Measurements from ENCODE around the gene NAA25.

The NAA25 gene

GRCh38 chr12:112108202-112109079 lies at the start of gene NAA25:
Gene NAA25 (minus strand): TSS chr12:112108783. CDS start chr12:112108773, 10 bp downstream.
- DNase-seq, result peak; percentile 35

DNA sequence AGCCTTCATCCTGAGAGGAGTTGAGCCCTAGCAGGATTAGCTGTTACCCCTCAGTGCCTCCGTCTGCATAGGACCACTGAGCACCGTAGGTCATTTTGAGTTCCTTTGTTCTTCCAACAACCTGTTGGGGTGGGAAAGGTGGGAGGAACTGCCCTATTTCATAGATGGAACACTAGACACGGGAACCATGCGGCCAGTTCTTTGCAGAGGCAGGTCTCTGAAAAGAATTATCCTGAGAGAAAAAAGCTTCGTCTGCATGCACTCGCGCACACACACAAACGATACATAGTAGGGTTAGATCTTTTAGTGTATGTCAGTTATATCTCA lies 45.3 kb upstream of the NAA25 start:
- no peak for DNase-seq

- DNase-seq, result no peak
These were observed 44.8 kb upstream of the NAA25 start for GRCh38 chr12:112153181-112153892.

GRCh38 chr12:112151766-112152541 lies 43.4 kb upstream of the NAA25 start:
- DNase-seq, result no peak

- no peak for DNase-seq
These were observed 41.0 kb upstream of the NAA25 start for GRCh38 chr12:112149596-112149995.

- DNase-seq, result no peak
These were observed 39.5 kb upstream of the NAA25 start for GRCh38 chr12:112148031-112148513.

GRCh38 chr12:112146123-112146522 lies 37.5 kb upstream of the NAA25 start:
- DNase-seq, result no peak

DNA sequence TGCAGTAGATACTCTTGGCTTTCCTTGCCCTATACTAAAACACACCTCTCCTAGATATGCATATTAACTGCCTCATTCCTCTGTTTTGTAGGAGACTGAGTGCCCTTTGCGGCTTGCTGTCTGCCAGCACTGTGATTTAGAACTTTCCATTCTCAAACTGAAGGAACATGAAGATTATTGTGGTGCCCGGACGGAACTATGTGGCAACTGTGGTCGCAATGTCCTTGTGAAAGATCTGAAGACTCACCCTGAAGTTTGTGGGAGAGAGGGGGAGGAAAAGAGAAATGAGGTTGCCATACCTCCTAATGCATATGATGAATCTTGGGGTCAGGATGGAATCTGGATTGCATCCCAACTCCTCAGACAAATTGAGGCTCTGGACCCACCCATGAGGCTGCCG lies 32.1 kb upstream of the NAA25 start:
- no peak for DNase-seq

DNA sequence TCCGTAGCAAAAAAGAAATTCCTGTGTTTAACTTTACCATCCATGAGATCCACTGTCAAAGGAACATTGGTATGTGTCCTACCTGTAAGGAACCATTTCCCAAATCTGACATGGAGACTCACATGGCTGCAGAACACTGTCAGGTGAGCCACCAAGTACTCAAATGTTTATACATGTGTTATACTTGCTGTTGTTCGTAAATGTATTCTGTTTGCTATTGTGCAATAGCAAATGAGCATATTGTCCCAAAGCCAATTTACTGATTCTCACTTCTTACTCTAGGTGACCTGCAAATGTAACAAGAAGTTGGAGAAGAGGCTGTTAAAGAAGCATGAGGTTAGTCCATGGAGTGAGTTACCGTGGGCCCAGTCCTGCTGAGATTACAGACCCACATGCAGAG lies 26.1 kb upstream of the NAA25 start:
- no peak for DNase-seq

GRCh38 chr12:112133418-112133817 lies 24.8 kb upstream of the NAA25 start:
- no peak for DNase-seq

GRCh38 chr12:112131686-112132085 lies 23.1 kb upstream of the NAA25 start:
- no peak for DNase-seq

DNA sequence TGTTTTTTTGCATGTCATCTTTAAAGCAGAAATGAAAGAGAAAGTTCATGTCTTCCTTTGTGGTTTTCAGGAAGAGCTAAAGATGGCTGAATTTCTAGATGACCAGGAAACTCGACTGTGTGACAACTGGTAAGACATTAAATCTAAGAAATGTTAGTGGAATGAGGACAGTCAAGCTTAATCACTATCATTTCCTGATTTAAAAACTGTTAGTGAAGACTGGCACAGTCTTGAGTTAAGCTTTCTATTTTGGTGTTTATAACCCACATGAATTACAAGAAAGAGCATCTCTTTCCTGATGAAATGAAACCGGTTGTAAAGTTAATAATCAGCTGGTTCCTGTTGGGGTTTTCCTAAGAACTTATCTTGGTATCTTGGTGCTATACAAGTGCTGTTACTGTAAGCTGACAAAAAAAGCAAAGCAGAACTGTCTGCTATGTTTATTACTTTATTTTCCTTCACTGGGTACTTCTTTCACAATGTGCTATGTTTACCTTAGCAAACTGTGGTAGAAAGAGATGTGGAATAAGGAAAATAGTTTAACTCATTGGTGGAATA lies 21.9 kb upstream of the NAA25 start:
- DNase-seq, result no peak

DNA sequence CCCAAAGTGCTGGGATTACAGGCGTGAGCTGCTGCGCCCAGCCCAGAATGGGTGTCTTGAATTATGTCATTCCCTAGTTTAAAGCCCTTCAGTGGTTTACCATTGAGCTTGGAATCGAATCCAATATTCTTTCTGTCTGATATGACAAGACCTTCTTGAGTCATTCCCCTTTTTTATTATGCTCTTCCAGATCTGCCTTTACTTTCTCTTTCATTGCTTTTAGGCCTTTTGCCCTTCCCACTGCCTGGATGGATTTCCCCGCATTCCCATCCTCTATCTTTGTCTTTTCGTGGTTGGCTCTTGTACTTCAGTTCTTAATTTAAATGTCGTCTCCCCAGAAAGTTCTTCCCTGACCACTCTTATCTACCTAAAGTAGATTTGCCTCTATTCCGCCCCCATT lies 18.3 kb upstream of the NAA25 start:
- no peak for DNase-seq

GRCh38 chr12:112126000-112126438 lies 17.4 kb upstream of the NAA25 start:
- DNase-seq, result no peak

DNA sequence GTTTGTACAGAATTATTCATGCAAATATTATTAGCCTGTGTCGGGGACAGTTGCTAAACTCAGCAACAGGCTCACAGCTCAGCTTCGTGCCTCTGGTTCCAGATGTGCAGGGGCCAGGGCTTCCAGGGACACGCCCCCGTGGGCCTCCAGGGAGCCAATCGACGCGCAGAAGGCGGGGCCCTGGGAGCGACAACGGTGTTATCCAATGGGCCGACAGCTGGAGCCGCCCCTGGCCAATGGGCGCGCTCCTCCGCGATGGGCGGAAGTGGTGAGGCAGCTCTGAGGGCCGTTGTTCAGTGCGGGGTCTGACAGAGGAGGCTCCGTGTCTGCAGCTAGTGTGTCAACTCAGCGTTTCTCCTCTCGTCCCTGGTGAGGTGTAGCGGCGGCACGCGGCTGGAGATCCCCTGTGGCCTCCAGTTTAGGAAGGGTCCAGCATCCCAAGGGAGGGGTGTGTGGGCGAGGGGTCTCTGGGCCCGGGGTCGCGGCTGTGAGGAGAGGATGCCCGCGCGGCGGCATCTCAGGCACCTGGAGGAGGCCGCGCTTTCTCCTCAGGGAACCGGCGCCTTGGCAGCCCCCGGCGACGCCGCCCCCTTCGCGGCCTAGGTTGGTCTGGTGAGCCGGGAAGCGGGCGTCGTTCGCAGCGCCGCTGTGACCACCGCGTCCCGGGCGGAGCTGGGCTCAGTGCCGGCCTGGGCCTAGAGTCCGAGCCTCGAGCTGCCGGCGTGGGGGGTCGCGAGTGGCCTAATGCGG lies 16.8 kb upstream of the NAA25 start, which contains the start of gene TRAFD1:
TSS of gene TRAFD1 (plus strand) at position 311 of the 750 bp plus-strand sequence. CDS start 4,963 bp downstream, outside the sequence.
- peak; percentile 92 for DNase-seq

DNA sequence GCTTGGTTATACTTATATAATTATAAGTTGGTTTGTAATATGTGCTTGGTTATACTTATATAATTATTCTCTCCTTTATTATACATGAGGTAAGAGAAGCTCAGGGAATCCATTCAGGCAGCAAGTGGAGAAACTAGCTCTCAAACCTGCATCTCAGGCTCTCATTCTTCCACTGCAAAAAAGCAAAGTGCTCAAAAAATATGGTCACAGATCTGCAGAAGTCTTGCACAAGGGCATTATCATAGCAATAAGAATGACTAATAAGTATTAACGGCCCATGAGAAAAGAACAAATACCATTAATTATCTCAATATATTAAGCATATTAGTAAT lies 16.3 kb upstream of the NAA25 start:
- DNase-seq, result no peak

DNA sequence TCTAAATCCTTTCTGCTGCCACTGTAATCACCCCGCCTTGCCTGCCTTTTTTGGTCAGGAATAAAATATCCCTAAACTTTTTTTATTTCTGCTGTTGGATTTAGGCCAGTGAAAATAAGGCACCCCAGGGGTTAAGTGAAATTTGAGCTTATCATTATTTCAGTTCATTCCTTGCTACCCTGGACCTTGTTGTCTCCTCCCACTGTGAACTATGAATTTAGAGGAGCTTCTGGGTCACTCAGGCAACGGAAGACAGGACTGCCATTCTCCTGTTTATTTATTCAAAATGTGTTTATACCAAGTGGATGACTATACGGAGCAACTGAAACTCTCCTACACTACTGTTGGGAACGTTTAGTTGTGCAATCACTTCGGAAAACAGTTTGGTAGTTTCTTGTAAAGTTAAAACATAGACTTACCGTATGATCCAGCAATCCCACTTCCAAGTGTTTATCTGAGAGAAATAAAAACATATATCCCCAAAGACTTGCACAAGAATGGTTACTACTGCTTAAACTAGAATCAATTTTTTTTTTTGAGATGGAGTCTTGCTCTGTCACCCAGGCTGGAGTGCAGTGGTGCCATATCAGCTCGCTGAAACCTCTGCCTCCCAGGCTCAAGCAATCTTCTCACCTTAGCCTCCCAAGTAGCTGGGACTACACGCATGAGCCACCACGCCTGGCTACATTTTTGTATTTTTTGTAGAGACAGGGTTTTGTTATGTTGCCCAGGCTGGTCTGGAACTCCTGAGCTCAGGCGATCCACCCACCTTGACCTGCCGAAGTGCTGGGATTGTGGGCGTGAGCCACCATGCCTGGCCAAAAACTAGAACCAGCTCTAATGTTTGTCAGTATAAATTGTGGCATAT lies 14.5 kb upstream of the NAA25 start:
- no peak for DNase-seq

DNA sequence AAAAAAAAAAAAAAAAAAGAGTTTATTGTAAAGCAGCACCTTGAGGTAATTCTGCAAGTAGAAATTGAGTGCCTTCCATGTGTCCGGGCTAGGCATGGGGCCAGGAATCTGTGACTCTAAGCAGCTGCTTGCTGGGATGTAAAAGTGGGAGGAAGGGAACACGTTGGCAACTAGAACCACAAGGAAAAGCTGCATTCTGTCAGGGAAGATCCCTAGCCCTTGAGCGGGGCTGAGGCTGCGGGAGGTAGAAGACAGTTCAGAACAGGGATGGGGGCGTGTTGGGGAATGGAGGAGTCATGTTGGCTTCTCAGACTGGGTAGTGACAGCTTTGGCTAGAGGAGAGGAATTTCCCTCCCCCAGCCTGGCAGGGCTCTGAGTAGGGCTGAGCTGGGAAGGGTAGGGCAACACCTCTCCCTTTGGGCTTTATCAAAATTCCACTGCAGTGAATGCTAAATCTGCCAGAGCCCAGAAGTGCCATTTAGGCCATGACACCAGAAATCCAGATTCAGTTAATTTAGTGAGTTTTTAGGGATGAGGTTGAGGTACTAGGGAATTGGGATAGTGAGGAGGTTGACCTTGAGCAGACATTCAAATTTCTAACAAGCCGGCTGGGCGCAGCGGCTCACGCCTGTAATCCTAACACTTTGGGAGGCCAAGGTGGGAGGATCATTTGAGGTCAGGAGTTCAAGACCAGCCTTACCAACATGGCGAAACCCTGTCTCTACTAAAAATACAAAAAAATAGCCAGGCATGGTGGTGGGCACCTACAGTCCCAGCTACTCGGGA lies 13.4 kb upstream of the NAA25 start:
- no peak for DNase-seq

GRCh38 chr12:112117685-112118084 lies 9.1 kb upstream of the NAA25 start:
- no peak for DNase-seq
